Effector CD8-positive, alpha-beta T cell (primary cell): ENCODE data around the gene PLA2G4E.

Experiments
- DNase-seq: peaks from one replicate; lab custom pipeline; 2025; lab: John Stamatoyannopoulos, UW

PLA2G4E gene

DNA sequence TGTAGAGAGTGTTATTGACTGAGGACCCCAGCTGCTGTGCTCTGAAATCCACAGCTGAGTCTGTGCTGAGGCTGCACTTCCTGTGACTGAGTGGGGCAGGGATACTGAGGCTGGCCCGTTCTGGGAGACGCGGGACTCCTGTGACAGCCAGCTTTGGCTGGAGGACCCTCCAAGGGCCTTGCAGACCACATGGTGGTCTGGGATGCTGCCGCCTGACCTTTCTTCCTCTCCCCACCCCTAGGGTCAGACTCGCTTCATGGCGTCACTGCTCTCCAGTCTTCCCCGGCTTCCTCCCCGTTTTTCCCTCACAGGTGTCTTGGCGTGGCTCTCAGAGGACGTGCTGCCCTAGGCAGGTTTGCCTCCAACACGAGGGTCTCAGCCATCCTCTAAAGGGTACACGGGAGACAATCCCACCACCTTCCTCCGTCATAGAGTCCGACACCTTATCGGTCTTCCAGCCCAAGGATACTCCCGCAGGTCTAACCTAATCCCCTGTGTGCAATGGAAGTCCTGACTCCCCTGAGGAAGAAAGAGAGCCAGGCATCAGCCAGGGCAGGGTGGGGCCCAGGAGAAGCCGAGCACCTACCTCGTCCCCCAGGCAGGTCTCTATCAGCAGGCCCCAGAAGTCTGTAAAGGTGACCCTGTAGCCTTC, 28.6 kb downstream of the PLA2G4E start:
- no peak for DNase-seq

- DNase-seq = no peak
These were observed 30.2 kb downstream of the PLA2G4E start for GRCh38 chr15:41990691-41991090.

- no peak for DNase-seq
These were observed 30.6 kb downstream of the PLA2G4E start for GRCh38 chr15:41990243-41990605.

DNA sequence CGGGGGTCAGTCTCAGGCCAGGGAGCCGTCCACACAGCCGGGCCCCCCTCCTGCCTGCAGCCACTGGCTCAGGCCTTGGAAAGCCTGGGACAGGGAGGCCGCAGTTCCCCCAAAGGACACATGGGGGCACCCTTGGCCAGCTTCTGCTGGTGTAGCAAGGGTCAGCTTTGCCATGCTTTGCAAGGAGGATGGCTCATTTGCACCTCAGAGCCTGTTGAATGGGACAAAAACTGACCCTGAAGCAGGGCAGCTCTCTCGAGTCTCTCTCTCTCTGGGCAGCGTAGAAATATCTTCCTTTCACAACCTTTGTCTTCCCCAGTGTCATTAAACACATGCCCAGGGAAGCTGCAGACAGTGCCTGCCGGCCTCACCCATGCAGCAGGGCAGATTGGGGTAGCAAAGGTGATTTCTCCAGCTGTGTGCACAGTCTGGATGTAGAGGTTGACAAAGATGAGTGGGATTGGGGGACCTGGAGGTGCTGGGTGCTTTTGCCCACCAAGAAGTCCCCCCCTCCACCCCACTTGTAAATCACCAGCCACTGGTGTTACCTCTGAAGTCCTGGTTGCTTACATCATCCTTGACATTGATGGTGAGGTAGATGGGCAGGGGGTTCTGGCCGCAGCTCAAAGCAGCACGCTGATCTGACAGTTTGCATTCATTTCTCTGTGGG, 31.1 kb downstream of the PLA2G4E start:
- DNase-seq = peak; percentile 66

DNA sequence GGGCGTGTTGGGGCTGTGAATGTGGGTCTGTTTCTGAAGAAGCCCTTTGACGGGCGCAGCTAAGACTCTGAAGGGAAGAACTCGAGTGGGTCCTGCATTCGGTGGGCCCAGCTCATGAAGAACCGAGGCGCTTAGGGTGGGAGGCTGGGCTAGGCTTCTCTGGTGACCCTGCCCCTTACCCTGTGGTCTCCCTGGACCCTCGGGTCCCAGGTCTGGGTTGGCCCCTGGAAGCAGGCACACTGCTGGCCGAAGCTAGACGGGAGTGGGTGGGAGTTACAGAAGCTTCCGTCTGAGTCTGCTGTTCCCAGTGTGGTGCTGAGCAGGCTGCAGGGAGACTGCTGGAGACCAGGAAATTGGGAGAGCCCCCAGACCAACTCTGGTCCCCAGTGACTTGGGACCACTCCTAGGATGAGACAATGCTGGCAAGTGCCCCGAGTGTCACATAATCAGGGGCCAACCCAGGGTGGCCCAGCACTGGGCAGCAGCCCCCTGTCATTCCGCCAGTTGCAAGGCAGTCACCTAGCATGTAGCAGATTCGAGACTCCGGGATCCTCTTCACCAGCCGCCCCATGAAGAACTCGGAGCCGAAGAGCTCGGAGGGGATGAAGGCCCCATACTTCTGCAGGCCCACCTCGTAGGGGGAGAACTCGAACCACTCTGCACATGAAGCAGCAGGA, 31.8 kb downstream of the PLA2G4E start:
- no peak for DNase-seq

DNA sequence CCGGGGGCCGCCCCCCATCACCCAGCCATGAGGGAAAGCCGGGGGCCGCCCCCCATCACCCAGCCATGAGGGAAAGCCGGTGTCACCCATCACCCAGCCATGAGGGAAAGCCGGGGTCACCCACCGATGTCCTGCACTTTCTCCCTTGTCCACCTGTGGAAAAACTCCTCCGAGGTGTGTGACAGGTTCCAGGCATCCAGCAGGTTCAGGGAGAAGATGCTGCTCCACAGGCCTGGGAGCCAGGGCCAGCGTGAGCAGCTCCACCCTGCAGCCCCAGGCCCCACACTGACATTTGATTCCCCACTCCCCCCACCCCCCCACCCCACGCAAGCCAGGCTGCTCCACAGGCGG, 32.9 kb downstream of the PLA2G4E start:
- no peak for DNase-seq

DNA sequence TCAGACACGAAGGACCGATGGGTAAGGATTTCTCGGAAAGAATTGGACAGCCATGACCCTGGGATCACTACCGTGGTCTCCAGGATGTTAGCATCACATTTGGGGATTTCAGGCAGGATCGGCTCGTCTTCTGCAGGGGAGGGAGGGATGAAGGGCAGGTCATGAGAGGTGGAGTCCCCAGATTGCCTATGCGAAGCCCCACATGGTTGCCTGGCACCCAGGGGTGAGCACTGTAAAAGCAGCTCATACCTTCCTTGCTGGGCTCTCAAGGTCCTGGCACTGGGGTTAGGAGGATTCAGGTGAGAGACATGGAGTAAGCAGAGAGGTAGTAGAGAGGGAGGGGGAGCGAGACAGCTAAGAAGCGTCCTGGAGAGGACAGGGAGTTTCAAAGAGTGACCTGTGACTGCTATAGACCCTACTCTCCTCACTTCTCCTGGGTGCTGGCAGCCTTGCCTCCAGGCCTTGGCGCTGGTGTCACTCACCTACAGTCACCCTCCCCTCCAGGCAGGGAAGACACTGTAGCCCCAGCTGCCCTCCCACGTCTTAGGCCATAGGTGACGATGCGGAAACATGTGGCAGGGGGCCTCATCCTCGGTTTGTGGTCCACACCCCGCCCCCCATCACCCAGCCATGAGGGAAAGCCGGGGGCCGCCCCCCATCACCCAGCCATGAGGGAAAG, 33.5 kb downstream of the PLA2G4E start:
- no peak for DNase-seq

- no peak for DNase-seq
These were observed 35.3 kb downstream of the PLA2G4E start for GRCh38 chr15:41985236-41986160.

- no peak for DNase-seq
These were observed 36.2 kb downstream of the PLA2G4E start for GRCh38 chr15:41984622-41985021.

- no peak for DNase-seq
These were observed 36.9 kb downstream of the PLA2G4E start for GRCh38 chr15:41983621-41984571.

DNA sequence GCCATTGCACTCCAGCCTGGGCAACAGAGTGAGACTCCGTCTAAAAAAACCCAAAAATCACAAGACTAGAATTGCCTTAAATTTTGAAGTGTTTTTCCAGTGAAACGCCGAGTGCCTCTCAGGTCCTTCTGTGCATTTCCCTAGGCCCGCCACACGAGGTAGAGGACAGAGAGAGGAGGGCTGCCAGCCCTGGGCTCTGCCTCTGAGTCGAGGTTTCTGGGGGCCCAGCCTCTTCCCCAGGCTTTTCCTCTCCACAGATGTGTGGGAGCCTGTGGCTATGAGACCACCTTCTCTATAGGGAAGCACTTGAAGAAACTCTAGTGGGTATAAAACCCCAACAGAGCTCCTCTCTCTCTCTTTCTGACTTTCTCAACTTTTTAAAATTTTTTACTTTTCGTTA, 37.6 kb downstream of the PLA2G4E start:
- no peak for DNase-seq

- DNase-seq = no peak
These were observed 38.5 kb downstream of the PLA2G4E start for GRCh38 chr15:41982133-41982930.

DNA sequence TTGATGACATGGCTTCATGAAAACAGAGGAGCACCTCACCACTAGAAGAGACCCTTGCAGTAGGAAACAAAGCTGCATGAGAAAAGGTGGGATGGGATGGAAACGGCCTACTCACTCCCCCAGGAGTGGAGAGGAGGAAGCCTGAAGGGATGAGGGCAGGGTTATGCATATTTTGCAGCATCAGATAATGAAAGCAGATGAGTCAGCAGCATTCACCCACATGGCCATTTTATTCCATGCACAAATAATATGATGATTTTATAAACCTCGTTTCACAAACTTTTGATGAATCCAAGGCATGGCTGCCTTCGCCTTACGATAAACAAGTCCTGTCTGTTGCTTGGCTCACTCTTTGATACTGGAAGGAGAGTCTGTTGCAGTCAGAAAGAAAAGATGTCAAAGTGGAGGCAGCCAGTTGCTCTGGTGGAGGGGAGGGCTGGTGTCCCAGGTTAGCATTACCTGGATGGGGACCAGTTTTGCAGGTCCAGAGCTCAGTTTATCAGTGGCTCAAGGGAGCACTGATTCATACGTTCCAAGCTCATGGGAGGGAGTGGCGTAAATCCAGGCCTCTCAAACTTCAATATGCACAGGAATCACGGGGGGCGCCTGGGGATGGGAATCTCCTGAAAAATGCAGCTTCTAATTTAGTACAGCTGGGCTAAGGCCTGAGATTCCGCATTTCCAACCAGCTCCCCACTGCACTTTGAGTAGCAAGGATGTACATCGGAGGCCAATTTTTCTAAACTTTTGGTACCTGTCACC, 39.3 kb downstream of the PLA2G4E start:
- no peak for DNase-seq

DNA sequence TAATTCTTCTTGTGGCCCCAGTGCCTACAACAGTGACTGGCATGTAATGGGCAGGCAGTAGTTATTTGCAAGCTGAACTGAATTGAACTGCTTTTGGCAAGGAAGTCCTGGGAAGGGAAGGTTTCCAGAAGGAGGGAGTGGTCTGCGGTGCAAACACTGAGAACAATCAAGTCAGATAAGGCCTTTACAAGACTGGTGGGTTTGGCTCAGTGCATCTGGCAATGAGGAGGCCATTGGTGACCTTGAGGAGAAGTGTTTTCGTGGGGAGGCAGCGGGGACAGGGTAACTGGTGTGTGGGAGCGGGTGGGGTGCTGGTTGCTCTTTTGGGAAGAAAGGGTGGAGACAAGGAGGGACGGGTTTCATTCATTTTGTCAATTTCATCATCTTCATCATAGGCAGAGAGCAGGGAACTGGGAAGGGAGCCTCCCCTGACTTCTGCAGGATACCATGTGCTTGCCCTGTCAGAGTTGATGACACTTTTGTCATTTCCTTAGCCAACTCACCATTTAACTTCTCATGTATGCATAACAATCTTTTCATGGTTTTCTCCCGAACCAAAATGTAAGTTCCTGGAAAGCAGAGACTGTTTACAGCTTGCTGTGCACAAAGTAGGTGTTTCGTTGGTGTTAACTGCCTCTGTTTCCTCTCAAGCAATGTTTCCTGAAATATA, 40.1 kb downstream of the PLA2G4E start:
- DNase-seq = no peak

- no peak for DNase-seq
These were observed 41.2 kb downstream of the PLA2G4E start for GRCh38 chr15:41979493-41980266.

- no peak for DNase-seq
These were observed 42.3 kb downstream of the PLA2G4E start for GRCh38 chr15:41978534-41978933.

DNA sequence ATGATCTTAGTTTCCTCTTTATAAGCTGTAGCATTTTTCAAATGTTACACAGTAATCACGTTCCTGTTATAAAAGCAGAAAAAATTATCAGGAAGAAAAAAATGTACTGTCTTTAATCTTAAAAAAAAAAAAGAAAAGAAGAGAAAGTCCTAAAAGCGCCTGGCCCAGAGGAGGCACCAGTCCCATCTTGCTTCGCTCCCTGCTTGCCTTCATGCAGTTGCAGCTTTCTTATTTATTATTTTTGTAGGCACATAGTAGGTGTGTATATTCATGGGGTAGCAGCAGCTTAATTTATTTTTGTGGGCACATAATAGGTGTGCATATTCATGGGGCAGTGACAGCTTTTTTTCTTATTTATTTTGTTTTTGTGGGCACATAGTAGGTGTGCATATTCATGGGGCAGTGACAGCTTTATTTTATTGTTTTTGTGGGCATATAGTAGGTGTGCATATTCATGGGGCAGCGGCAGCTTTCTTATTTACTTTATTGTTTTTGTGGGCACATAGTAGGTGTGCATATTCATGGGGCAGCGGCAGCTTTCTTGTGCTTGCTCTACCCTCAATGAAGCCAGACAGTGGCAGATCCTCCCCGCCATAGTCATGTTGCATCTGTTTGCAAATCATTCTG, 43.0 kb downstream of the PLA2G4E start:
- no peak for DNase-seq
